HG03460 (cell line): Measurements from ENCODE around the gene SRI.
A peak's percentile ranks its signal among the peaks of the same experiment; 100 is the strongest.
"Not testable (repeated sequence)": the region's sequence is repeated elsewhere in the genome, so short reads cannot be mapped to it uniquely, and the experiment has no call there.

ENCODE experiments used
- ATAC-seq: cut with Tn5 transposase; IDR thresholded peaks from one replicate; pipeline ENCODE4 v1.9.1; 2021; ENCODE audit not compliant: unreplicated experiment

SRI gene, protein sequence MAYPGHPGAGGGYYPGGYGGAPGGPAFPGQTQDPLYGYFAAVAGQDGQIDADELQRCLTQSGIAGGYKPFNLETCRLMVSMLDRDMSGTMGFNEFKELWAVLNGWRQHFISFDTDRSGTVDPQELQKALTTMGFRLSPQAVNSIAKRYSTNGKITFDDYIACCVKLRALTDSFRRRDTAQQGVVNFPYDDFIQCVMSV

DNA sequence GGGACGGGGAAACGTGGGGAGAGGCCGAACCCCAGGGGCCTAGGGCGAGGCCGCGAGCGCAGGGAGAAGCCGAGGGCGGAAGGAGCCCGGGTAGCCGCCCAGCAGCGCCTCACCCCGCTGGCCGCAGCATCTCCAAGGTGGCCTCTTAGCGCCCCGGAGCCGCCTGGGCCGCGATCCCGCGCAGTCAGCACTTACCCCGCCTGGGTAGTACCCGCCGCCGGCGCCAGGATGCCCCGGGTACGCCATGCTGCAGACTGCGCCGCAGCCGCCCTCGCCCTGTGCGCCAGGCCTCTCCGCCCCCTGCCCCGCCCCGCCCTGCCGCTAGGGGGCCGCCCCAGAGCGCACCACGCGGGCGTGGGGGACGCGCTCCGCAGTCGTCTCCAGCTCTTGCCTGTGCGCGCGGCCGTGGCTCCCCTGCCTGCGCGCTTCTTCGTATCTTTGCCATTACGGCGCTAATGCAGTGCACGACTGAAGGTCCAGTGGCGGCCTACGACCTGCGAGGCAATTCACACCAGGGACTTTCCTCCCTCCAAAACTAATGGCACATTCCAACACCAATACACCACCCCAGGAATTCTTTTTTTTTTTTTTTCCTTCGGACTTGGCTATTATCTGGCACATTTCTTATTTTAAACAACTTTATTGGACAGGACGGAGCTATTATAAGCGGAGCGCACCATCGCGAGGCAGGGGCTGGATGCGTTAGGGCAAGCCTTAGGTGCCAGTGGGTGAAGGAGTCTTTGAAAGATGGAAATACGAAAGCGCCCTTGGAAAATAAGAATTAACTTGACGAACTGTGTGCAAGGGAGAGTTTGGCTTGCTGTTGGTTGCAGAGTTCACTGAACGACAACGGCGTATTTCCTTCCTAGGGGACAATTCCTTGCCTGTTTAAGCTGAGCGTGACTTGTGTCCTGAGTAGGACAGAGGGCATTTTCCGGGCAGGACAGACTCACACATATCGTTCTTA lies at the start of gene SRI:
SRI (minus strand) TSS at position 258 of the 967 bp plus-strand sequence; CDS start at position 246, 12 bp downstream.
- ATAC-seq = peak; percentile 53

DNA sequence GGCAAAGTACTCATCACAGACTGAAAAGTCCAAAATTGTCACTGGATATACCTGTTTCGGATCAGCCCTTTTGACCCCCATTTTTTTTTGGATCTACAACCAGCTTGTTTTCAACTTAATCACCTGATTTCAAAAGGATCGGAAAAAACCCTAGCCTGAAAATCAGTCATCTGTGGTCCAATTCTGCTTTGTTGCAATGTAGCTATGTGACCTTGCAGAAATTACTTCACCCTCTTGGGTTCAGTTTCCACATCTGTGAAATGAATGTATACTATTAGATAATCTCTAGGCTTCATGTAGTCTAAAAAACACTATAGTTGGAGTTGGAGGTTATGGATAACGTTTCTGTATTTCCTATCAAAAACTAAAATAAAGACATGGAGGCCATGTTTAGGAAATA lies 49.7 kb upstream of the SRI start:
- ATAC-seq = no peak

DNA sequence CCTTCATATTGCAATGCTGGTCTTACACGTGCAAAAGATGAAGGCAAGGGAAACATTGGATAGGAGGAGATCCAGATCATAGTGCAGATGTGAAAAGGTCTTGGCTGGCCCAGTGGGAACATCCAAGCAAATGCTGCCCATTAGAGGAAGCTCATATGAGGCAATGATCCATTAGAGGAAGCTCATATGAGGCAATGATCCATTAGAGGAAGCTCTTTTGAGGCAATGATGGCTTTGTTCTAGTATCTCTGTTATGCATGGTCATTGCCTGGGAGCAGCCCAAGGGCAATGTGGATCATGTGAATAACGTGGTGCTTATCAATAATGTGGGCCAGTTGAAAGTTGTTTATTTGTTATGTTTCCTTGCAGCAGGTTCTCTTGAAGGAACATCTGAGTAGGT lies 49.0 kb upstream of the SRI start:
- no peak for ATAC-seq

DNA sequence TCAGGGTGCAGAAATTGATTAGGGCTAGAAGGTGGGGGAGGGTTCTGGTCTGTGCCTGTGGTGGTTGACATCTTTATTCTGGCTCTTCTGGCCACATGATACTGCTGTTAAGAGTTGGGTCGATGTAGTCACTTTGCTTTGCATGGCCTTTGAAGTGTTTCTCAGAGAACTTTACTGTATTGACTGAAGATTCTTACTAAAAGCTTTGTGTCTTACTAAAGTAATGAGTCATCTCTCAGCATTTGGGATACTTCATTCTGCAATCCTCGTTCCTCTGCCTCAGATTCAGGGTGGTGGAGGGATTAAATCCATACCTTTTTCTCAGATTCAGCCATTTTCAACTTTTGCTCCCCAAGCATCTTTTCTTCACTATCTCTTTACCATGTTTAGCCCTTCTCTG lies 48.2 kb upstream of the SRI start:
- no peak for ATAC-seq

DNA sequence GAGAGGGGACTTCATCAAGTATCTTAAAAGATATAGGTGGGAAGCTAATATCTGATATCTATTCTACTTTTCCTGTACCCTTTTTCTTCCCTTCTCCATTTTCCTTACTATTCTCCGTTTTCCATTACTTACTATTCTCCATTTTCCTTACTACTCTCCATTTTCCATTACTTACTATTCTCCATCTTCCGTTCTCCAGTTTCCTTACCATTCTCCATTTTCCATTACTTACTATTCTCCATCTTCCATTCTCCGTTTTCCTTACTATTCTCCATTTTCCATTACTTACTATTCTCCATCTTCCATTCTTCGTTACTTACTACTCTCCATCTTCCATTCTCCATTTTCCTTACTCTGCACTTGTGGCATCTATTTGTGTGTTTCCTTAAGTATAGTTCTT lies 47.6 kb upstream of the SRI start:
- no peak for ATAC-seq

DNA sequence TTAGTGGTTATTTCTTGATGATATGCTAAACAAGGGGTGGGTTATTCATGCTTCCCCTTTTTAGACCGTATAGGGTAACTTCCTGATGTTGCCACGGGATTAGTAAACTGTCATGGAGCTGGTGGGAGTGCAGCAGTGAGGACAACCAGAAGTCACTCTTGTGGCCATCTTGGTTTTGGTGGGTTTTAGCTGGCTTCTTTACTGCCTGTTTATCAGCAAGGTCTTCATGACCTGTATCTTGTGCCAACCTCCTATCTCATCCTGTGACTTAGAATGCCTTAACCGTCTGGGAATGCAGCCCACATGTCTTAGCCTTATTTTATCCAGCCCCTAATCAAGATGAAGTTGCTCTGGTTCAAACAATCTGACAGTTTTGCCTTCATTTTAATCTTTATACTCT lies 45.1 kb upstream of the SRI start:
- ATAC-seq = not testable (repeated sequence)

DNA sequence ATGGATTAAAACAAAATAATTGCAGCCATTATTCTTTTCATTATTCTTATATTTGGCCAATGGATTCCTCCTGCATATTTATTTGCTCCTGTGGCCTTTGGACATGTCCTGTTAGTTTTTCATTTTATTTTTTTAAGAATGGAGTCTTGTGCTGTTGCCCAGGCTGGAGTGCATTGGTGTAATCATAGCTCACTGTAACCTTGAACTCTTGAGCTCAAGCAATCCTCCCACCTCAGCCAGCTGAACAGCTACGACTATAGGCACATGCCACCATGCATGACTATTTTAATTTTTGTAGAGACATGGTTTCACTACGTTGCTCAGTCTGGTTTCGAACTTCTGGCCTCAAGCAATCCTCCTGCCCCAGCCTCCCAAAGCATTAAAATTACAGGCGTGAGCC lies 42.7 kb upstream of the SRI start:
- ATAC-seq = no peak

DNA sequence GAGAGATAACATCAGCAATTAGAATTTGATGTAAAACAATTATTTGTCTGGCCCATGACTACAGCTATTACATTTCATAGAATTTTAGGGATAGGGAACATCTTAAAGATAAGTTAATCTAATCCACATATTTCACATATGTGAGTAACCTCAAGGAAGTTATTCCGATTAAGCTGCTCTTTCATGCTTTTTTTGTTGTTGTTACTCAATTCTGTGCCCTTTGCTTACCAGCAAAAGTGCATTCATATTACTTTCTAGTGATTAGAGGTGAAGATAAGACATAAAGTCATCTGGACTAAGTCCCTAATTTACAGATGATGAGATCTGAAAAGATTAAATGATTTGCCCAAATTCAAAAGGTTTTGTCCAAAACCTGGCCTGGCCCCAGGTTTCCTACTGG lies 40.9 kb upstream of the SRI start:
- no peak for ATAC-seq

DNA sequence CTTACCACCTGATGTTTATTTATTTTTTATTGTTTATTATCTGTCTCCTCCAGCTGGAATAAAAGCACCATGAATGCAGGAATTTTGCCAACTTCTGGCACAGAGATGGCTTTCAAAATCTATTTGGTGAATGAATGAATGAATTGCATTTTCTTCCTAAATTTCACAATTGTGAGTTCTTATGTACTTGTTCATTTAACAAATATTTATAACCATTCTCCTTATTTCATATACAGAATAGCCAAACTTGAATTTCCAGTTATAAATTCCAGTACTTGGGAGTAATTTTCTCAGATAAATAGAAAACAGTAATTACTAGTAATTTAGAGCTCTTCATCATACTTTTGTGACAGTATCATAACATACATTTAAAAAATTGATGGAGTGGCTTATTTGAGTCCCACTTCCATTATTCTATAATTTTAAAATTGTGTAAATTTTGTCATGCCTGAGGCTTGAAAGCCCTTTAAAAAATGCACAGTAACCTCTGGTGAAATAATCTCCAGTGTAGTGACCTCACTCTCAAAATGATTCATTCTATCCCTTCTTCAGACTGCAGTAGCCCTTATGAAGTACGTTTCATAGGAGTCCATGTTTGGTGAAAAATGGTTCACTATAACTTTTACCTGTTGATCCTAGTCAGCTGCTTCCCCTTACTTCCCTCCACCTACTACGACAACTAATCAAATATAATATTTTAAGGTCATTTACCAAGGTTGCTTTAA lies 40.0 kb upstream of the SRI start:
- ATAC-seq = no peak

DNA sequence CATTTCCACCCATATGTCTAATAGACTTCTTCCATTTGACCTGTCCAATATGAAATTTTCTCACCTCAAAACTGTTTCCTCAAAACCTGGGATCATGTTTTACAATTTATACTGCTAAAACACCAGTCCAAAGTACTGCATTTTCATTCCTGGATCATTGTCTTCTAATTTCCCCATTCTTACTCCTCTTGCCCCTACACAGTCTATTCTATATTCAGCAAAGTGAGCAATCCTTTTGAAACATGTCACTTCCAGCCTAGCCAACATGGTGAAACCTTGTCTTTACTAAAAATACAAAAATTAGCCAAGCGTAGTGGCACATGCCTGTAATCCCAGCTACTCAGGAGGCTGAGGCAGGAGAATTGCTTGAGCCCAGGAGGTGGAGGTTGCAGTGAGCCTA lies 38.5 kb upstream of the SRI start:
- not testable (repeated sequence) for ATAC-seq

DNA sequence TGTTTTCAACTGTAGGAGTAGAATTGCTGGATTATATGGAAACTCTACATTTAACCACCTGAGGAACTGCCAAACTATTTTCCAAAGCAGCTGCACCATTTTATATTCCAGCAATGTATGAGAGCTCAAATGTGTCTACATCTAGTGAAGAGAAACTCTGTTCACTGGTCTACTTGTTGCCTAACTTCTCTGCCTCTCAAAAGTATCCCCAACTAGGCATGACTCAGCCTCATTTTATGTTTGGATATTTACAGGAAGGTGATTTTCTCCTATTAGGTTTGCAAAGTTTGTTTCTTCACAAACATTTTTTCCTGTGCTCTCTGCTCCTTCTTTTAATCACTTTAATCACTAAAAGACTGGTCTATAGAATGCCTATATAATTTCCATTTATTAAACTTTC lies 37.1 kb upstream of the SRI start:
- no peak for ATAC-seq

DNA sequence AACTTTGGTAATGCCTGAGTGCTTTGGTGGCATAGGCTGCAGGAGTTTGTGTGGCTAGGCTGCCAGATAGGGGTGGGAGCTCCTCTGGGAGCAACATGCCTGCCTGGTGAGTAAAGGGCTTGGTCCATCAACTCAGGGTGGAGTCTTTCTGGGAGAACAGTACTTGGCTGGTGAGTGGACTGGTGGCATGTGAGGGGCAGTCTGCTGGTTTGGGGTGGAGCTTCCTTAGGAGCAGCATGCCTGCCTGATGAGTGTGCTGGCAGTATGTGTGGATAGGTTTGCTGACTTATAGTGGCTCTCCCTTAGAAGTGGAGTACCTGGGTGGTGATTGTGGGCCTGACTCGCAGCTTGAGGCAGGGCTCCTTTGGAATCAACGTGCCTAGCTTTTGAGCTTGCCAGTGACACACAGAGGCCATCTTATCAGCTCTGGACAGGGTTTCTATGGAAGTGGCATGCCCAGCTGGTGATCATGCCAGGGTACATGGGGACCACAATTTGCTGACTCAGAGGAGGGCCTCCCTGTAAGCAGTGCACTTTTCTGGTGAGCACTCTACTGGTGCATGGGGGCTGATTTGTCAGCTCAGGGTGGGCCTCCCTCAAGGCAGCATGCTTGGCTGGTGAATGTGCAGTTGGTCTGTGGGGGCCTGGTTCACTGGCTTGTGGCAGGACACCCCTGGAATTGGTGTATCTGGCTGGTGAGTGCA lies 35.0 kb upstream of the SRI start:
- no peak for ATAC-seq

DNA sequence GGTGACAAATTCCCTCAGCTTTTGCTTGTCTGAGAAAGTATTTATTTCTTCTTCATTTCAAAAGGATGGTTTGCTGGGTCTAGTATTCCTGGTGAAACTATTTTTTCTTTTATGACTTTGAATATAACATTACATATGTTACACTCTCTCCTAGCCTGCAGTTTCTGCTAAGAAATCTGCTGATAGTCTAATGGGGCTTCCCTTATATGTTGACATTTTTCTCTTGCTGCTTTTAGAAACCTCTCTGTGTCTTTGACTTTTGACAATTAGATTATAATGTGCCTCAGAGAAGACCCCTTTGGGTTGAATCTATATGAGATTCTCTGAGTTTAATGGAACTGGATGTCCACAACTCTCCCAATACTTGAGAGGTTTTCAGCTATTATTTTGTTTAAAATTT lies 33.8 kb upstream of the SRI start:
- ATAC-seq = no peak

DNA sequence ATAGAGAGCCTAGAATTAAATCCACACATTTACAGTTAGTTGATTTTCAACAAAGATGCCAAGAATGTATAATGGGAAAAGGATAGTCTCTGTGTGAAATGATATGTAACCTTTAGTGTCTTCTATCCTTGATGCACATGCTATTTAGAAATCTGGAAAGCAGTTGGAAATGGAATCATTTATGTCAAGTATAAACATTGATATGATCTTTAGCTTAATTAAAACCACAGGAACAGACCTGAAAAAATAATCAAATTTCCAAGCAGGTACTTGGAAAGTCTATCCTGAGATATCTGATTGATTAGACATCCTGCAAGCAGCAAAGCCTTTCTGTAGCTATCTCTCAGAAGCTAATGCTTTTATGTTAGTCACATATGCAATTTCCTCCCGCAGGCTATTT lies 24.4 kb upstream of the SRI start:
- no peak for ATAC-seq

DNA sequence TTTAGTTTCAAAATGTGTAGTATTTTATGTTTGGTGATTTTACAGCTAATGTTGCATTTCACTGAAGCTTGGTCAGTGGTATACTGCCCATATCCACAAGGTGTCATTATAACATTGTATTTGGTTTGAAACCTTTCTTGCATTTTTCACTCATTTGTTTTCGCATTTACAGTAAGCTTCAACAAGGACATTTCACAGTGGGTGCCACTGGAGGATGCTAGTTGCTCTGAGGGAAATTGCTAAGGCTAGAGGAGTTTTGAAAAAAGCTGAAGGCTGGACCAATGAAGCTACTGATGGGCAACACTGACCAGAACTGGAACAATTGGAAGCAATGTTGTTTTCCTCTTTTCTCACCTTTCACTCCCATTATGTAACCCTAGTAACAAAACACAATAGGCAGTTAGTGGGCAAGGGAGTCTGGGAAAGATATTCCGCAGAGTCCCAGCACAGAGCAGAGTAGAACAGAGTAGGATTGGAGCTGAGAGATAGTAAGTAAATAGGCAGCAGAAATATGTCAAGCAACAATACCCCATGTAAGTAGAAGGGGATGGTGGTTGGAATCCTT lies 23.6 kb upstream of the SRI start:
- peak; percentile 72 for ATAC-seq

DNA sequence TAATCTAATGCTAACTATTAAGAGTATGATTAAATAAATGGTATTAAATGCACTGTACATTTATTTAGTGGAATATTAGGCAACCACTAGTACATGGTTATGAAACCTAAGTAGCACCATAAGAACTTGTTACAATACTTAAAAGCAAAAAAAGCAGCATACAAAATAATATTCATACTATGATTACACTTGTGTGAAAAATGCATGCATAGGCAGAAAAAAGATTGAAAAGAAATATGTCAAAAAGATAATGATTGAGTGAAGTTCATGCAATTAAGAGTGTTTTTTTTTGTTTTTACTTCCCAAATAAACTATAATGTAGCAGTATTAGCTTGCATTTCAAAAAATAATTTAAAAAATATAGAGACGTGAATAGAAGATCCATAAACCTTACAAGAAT lies 20.0 kb upstream of the SRI start:
- no peak for ATAC-seq

DNA sequence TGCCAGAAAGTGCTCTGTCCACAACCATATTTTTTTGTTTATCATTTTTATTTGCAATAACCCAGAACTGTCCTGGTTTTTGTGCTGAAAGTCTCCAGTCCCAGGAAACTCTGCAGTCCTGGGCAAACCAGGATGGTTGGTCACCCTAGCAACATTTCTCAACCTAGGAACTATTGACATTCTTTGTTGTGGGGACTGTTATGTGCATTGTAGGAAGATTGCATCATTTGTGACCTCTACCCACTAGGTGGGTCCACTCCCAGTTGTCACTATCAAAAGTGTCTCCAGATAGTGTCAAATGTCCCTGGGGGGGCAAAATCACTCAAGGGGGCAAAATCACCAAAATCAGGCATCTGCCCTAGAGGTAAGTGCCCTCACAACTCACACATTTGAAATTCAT lies 14.0 kb upstream of the SRI start:
- no peak for ATAC-seq

DNA sequence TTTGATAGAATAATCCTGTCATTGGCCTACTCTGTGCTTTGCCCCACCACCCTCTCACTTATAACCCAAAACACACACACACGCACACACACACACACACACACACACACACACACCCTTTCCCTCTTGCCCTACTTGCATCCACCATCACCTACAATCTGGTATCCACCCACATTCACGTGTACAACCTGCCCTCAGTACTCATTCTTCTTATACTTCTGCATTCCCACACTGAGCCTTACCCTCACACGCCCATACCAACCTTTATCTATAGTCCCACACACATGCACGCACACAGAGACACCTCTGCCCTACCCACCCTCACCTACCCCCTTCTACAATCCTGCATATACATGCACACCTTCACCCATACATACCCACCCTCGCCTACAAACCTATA lies 10.8 kb upstream of the SRI start:
- ATAC-seq = no peak

DNA sequence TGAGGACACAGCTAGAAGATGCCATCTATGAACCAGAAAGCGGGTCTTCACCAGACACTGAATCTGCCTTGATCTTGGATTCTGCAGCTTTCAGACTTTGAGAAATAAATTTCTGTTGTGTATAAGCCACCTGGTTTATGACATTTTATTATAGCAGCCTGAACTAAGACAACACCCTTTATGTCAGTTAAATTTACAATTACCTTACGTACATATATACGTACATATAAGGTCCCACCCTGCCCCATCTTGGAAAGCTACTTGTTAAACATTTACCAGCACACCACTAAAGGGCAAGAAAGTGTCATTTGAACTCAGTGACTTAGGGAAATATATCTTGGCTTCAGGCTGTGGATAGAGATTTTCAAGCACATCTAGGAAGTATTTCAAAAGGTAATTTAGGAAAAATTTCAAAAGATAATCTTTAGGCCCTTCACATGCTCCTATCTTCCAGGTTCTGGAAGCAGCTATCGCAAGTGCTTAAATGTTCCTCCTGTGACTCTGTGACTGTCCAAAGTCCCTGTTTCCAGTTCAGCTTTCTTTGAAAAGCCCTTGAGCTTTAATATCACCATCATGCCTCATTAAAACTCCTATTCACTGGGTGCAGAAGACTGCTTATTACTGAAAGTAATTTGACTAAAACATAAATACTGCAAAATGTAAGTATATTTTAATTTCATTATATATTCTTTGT lies 9.6 kb upstream of the SRI start:
- no peak for ATAC-seq

DNA sequence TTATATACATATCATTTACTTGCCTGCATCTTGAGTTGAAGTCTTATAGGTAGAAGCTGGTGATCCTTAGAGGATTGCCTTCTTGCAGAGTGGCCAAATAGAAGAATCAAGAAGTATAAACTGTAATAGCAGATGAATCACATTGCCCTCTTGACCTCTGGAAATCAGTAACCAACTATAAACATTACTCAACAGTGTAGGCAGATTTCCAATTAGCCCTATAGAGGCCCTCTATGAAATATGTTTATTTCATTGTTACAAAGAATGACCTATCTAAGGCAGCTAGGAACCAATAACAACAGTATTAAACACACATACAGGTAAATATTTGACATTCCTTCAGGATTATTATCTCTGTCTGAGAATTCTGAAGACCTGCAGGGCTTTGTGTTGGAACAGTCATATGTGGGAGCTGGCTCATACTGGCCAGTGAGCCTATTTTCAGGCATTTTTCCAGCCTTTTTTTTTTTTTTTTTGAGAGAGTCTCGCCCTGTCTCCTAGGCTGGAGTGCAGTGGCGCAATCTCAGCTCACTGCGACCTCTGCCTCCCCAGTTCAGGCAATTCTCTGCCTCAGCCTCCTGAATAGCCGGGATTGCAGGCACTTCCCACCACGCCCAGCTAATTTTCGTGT lies 7.2 kb upstream of the SRI start:
- ATAC-seq = no peak
